Thyroid gland (tissue), 4 donors: ENCODE data around the gene USP24. TPM values are rescaled to one million over a fixed set of nuclear protein-coding genes. Genes with fewer than 3 reads are reported as not detected.

ENCODE experiments used
- DNase-seq, 2 donors: peaks; one replicate each; pipeline ENCODE4 v3.0.0-alpha.2; 2019
- H3K27ac ChIP-seq, 3 donors: fragments of 200-600 bp; sonication (generic); 1 replicate in 2 of 3; 2 replicates in 1 of 3; pipeline ENCODE4 v1.5.1; 2016 to 2019; ENCODE audit warnings: mild to moderate bottlenecking in 1 of 3, moderate library complexity in 1 of 3
- H3K27me3 ChIP-seq: fragments of 200-600 bp; sonication (generic); one replicate; pipeline ENCODE4 v1.5.1; 2019
- H3K36me3 ChIP-seq, 2 donors: fragments of 200-600 bp; sonication (generic); one replicate each; pipeline ENCODE4 v1.5.1; 2016 to 2019
- H3K4me1 ChIP-seq, 2 donors: fragments of 200-600 bp; sonication (generic); one replicate each; pipeline ENCODE4 v1.5.1; 2017 to 2019
- H3K4me3 ChIP-seq, 3 donors: fragments of 200-600 bp; sonication (generic); replicated peaks in 1 of 3; 1 replicate in 2 of 3; 2 replicates in 1 of 3; pipeline ENCODE4 v1.5.1; 2016; ENCODE audit warnings: mild to moderate bottlenecking in 1 of 3
- H3K9me3 ChIP-seq: fragments of 200-600 bp; sonication (generic); one replicate; pipeline ENCODE4 v1.5.1; 2017
- POLR2A ChIP-seq, 2 donors: fragments of 450-650 bp; IDR thresholded peaks; one replicate each; pipeline ENCODE4 v1.6.1; 2017; ENCODE audit warnings: antibody characterized with exemption in 2 of 2, mild to moderate bottlenecking in 2 of 2, moderate library complexity in 1 of 2
- WGBS, 2 donors: methylation state at CpG; one replicate each; pipeline ENCODE4 v1.1.5; 2017; 5-methylcytosine and 5-hydroxymethylcytosine counted together
- intact Hi-C: fragments of 100-400 bp; cut with DNase I; formaldehyde crosslinking; loops from one replicate; pipeline ENCODE4 v1.15.1; 2023
- total RNA-seq, 4 donors: library from RNA; depleted of rRNA; stranded (reverse); fragments of >200 nt; gene quantifications; one replicate each; pipeline ENCODE4 v1.2.3, GENCODE V29; 2016
- TF ChIP-seq, protein P1 (sequence below), 6 experiments: fragments of 200-600 bp in 3 of 6; fragments of 450-650 bp in 3 of 6; sonication (generic) in 3 of 6; IDR thresholded peaks; one replicate each; pipeline ENCODE4 v1.5.1; 2016 to 2019; ENCODE audit warnings: antibody characterized with exemption in 6 of 6, mild to moderate bottlenecking in 2 of 6, inconsistent platforms in 1 of 6, moderate library complexity in 1 of 6

The USP24 gene
- total RNA-seq, 4 donors from 2014 or later = 38.5 to 74.6 (median 43.4) TPM

- WGBS, 2 donors = 94 to 97% methylated on average over 7 of the region's 7 CpGs
- DNase-seq = no peak
- TF ChIP-seq POLR2A (IDR thresholded peaks at IDR 0.05) = no peak
- TF ChIP-seq, protein P1, sequence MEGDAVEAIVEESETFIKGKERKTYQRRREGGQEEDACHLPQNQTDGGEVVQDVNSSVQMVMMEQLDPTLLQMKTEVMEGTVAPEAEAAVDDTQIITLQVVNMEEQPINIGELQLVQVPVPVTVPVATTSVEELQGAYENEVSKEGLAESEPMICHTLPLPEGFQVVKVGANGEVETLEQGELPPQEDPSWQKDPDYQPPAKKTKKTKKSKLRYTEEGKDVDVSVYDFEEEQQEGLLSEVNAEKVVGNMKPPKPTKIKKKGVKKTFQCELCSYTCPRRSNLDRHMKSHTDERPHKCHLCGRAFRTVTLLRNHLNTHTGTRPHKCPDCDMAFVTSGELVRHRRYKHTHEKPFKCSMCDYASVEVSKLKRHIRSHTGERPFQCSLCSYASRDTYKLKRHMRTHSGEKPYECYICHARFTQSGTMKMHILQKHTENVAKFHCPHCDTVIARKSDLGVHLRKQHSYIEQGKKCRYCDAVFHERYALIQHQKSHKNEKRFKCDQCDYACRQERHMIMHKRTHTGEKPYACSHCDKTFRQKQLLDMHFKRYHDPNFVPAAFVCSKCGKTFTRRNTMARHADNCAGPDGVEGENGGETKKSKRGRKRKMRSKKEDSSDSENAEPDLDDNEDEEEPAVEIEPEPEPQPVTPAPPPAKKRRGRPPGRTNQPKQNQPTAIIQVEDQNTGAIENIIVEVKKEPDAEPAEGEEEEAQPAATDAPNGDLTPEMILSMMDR (IDR thresholded peaks at IDR 0.05) = no peak
- intact Hi-C loops = no loop called here
- Histone ChIP-seq H3K36me3 (peaks cover 70 to 79% of the 10 kb centered on the region in 2 donors), H3K4me1 (no peaks in the 10 kb centered on the region), H3K9me3 (no peaks in the 10 kb centered on the region), H3K27me3 (no peaks in the 10 kb centered on the region), H3K27ac (no peak overlapping the region), H3K4me3 (no peak overlapping the region)
These were observed 130.9 kb downstream of the USP24 start for GRCh38 chr1:55084257-55084656.

DNA sequence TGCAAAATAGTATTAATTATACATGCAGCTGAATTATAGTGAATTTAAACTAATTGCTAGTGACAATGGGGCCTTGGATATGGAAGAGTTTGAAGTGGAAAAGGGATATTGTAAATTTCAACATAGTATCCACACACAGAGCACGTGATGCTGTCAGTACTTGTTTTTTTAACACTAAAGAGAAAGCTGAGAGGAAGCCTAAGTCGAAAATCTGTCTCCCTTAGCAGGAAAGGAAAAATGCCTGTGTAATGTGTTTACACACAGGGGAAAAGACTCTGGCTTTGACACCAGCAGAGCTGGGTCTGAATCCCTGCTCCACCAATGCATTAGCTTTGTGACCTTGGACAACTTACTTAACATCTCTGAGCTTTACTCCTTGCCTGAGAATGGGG lies 133.3 kb downstream of the USP24 start:
- H3K36me3 ChIP-seq = peaks cover 64 to 88% of the 10 kb centered on the region in 2 donors
- no peak for TF ChIP-seq POLR2A (IDR thresholded peaks at IDR 0.05)
- TF ChIP-seq, protein P1 (IDR thresholded peaks at IDR 0.05) = no peak
- H3K4me3 ChIP-seq = no peak overlapping the region
- DNase-seq = no peak
- no peaks in the 10 kb centered on the region for H3K9me3 ChIP-seq
- WGBS, 2 donors = 57 to 68% methylated on average over 2 of the region's 2 CpGs
- no peak overlapping the region for H3K27ac ChIP-seq
- no peaks in the 10 kb centered on the region for H3K4me1 ChIP-seq
- no peaks in the 10 kb centered on the region for H3K27me3 ChIP-seq
- intact Hi-C loops = no loop called here

DNA sequence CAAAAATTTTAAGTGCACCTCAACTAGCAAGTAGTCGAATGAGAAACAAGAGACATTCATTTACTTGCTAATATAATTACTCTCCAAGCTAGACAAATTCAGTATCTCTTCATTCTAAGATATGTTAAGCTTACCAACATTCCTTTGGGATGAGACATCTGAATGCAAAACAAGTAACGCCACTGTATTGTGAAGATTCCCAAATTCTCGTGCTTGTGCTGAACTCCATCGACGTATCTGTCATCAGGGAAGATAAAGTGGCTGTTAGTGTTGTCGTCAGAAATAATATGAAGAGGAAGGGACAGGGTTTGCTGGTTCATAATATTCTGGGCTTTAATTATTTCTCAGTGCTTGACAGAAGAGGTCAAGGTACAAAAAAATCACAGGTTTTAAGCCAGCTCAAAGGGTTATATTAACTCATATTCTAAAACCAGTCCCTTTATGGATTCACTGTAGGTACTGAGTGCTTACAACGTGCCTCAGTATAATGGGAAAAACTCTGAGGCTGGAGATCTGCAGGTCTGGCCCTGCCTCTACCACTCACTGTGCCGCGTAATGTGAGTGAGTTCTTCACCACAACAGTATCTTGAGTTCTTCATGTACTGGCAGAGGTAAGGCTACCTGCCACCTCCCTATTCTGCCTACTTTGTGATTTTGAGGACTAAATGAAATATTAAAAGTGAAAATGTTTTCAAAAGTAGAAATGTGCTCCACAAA lies 133.8 kb downstream of the USP24 start:
- WGBS, 2 donors = 84 to 94% methylated on average over 9 of the region's 9 CpGs
- H3K27ac ChIP-seq = no peak overlapping the region

DNA sequence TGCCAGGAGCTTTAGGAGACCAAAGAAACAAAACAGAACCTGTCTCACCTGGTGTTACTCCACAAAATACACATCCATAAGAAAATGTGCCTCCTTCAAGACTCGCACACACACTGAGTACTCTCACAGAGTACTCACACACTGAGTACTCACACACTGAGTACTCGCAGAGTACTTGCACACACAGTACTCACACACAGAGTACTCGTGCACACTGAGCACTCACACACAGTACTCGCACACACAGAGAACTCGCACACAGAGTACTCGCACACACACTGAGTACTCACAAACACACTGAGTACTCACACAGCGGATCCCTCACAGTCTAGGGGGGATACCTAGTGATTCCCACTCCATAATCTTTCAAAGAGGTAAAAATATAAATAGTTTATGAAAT lies 135.5 kb downstream of the USP24 start:
- Histone ChIP-seq H3K27me3 (no peaks in the 10 kb centered on the region), H3K4me3 (no peak overlapping the region), H3K27ac (no peak overlapping the region), H3K36me3 (peaks cover 56 to 90% of the 10 kb centered on the region in 2 donors), H3K4me1 (no peaks in the 10 kb centered on the region), H3K9me3 (no peaks in the 10 kb centered on the region)
- 89 to 96% methylated on average over 7 of the region's 7 CpGs for WGBS, 2 donors
- no peak for DNase-seq
- TF ChIP-seq, protein P1 (IDR thresholded peaks at IDR 0.05) = no peak
- TF ChIP-seq POLR2A (IDR thresholded peaks at IDR 0.05) = no peak
- intact Hi-C loops = no loop called here

More for the DNA sequence above, 133.8 kb downstream of the USP24 start:
- intact Hi-C loops = no loop called here
- Histone ChIP-seq H3K4me1 (no peaks in the 10 kb centered on the region), H3K27me3 (no peaks in the 10 kb centered on the region), H3K4me3 (no peak overlapping the region), H3K9me3 (no peaks in the 10 kb centered on the region), H3K36me3 (peaks cover 63 to 91% of the 10 kb centered on the region in 2 donors)
- TF ChIP-seq POLR2A (IDR thresholded peaks at IDR 0.05) = no peak
- TF ChIP-seq, protein P1 (IDR thresholded peaks at IDR 0.05) = no peak
- no peak for DNase-seq

DNA sequence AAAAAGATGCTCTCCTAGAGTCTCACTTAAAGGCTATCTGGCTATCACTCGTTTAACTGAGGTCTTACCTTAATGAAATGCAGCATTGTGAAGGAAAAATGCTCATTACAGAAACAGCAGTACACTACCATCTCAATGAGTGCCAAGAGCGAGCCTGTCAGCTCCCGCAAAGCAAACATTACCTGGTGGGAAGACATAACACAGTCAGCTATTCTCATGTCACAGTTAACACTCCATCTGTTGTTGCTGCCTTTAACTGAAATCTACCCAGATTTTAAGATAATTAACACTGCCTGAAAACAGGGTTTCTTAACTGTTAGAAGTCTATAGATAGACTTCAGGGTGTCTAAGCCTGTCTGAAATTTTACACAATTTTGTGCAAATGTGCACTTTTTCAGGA lies 136.7 kb downstream of the USP24 start:
- Histone ChIP-seq H3K36me3 (peaks cover 55 to 88% of the 10 kb centered on the region in 2 donors), H3K9me3 (no peaks in the 10 kb centered on the region), H3K4me1 (no peaks in the 10 kb centered on the region), H3K4me3 (no peak overlapping the region), H3K27me3 (no peaks in the 10 kb centered on the region), H3K27ac (no peak overlapping the region)
- WGBS, 2 donors = 81 to 82% methylated on average over 3 of the region's 3 CpGs
- TF ChIP-seq POLR2A (IDR thresholded peaks at IDR 0.05) = no peak
- TF ChIP-seq, protein P1 (IDR thresholded peaks at IDR 0.05) = no peak
- DNase-seq = no peak
- intact Hi-C loops = no loop called here
